Measurements from ENCODE around the gene RPTOR. TPM values are rescaled to one million over a fixed set of nuclear protein-coding genes. Genes with fewer than 3 reads are reported as not detected.

The RPTOR gene
- total and polyA plus RNA-seq, 10 of the 15 experiments (the other 5 are each of a cell fraction or from before 2014, with no cell fraction given): 0.18 to 32.1 (median 7.8) TPM

GRCh38 chr17:80832888-80833583 is 288.4 kb downstream of the RPTOR start (continued):
- peak; percentile 44; the same call in 1 of the 2 replicates for TF ChIP-seq ZNF592 (IDR thresholded peaks at IDR 0.05)
- 0 out of 2 replicates have a peak, but pooled peaks have one; percentile 55 for TF ChIP-seq ZNF207 (IDR thresholded peaks at IDR 0.05; ENCODE audit: borderline replicate concordance)
- 0 out of 2 replicates have a peak, but pooled peaks have one; percentile 31 for TF ChIP-seq CREB1 (IDR thresholded peaks at IDR 0.05; ENCODE audit: low read depth)
- TF ChIP-seq TCF3 (IDR thresholded peaks at IDR 0.05; ENCODE audit: borderline replicate concordance, insufficient read depth, low read depth, low read length): peak; percentile 40; the same call in 1 of the 2 replicates
- peak; percentile 81 for TF ChIP-seq CBFB (IDR thresholded peaks at IDR 0.05; ENCODE audit: low read depth)
- peak; percentile 86 to 92 for TF ChIP-seq BHLHE40 (IDR thresholded peaks at IDR 0.05; ENCODE audit: borderline replicate concordance in 1 of 2, low read depth in 2 of 2, low read length in 1 of 2)
- 0 out of 2 replicates have a peak, but pooled peaks have one; percentile 46 for TF ChIP-seq PML (IDR thresholded peaks at IDR 0.05; ENCODE audit: low read length)
- TF ChIP-seq ZNF274 (IDR thresholded peaks at IDR 0.05; ENCODE audit: insufficient read depth, insufficient read length): no peak
- TF ChIP-seq EP300 (IDR thresholded peaks at IDR 0.05; ENCODE audit: borderline replicate concordance in 1 of 2, control insufficient read depth in 1 of 2, low read depth in 2 of 2, low read length in 2 of 2): peak in 1 of 2 experiments; percentile 76; a peak in 3 of 4 replicates
- no peak for TF ChIP-seq SREBF1 (IDR thresholded peaks at IDR 0.05; ENCODE audit: low read length)
- peak; percentile 93 for TF ChIP-seq IKZF1 (conservative IDR thresholded peaks at IDR 0.05)
- peak; percentile 40 for TF ChIP-seq BCL3 (IDR thresholded peaks at IDR 0.05; ENCODE audit: borderline replicate concordance, insufficient read depth, low read depth, low read length, poor library complexity, severe bottlenecking)
- TF ChIP-seq SP1 (IDR thresholded peaks at IDR 0.05; ENCODE audit: low read depth, low read length): peak; percentile 26
- peak in 1 of 2 experiments; percentile 66; a peak in 1 of 4 replicates for TF ChIP-seq ETV6 (conservative IDR thresholded peaks at IDR 0.05 in 1 of 2, IDR thresholded peaks at IDR 0.05 in 1 of 2; ENCODE audit: borderline replicate concordance in 1 of 2, low read depth in 1 of 2)
- peak; percentile 61 for TF ChIP-seq MEF2B (IDR thresholded peaks at IDR 0.05; ENCODE audit: partially characterized antibody, poor library complexity, severe bottlenecking)
- peak; percentile 54; the same call in 1 of the 2 replicates for TF ChIP-seq NFIC (IDR thresholded peaks at IDR 0.05; ENCODE audit: low read depth, low read length)
- TF ChIP-seq YBX1 (IDR thresholded peaks at IDR 0.05): no peak
- TF ChIP-seq NR2C1 (IDR thresholded peaks at IDR 0.05): no peak
- no peak for TF ChIP-seq E2F4 (IDR thresholded peaks at IDR 0.05; ENCODE audit: low read depth, low read length)
- no peak for TF ChIP-seq MXI1 (IDR thresholded peaks at IDR 0.05; ENCODE audit: low read depth, low read length)
- peak; percentile 97 for TF ChIP-seq RELB (IDR thresholded peaks at IDR 0.05; ENCODE audit: low read depth)
